ENCODE data around the gene RNF5. TPM values are rescaled to one million over a fixed set of nuclear protein-coding genes. Genes with fewer than 3 reads are reported as not detected.
A peak's percentile ranks its signal among the peaks of the same experiment; 100 is the strongest.
"Not testable (repeated sequence)": the region's sequence is repeated elsewhere in the genome, so short reads cannot be mapped to it uniquely, and the experiment has no call there.

The RNF5 gene, protein sequence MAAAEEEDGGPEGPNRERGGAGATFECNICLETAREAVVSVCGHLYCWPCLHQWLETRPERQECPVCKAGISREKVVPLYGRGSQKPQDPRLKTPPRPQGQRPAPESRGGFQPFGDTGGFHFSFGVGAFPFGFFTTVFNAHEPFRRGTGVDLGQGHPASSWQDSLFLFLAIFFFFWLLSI
- total RNA-seq: 10 to 100 TPM; 60.8 to 63.8 TPM

DNA sequence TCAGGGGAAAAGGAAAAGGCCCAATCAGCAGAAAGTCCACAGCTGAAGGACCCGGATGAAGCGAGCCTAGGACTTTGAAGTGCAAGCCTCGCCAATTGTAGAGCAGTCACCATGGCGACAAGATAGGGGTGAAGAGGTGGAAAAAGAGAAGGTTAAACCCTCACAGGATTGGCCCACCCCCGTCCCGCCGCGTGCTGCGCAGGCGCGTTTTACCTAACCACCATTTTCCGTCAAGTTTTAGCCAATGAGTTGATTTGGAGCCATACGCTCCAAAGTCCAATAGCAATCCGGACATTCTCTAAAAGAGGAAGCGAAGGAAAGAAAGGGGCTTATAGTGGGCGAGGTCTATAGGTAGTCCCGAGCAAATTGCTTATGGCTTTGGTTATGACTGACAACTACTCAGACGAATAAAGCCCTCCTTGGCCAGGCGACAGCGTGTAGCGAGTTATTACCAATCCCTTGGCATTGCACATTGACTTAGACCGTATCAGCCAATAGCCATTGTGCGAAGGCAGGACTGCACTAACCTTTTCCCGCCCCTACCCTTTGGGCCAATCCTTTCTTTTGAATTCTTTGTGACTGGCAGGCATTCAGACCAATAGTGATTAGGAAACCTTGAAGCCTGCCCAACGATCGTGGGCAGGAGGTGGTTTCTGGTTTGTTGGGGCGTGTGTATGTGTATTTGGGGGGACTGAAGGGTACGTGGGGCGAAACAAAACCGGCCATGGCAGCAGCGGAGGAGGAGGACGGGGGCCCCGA is at the start of gene RNF5:
Gene RNF5 (plus strand): TSS at position 618 of the 759 bp plus-strand sequence. CDS start 107 bp downstream, at position 725.
- ChIA-PET POLR2A (interaction anchor here (0.6 to 4.9 kb wide), 5 partner anchors 11 to 667 kb away, joined by 3 to 57 read pairs (median 4); partner anchors contain the start of genes ATF6B, GPSM3 and PBX2), CTCF (interaction anchor here (1.4 kb wide), 1 partner anchor 17 kb away, joined by 7 read pairs; no protein-coding TSS in a partner anchor)
- Mint-ChIP-seq H3K36me3 (peaks cover 25% of the 10 kb centered on the region), H3K27me3 (no peaks in the 10 kb centered on the region), H3K4me1 (ENCODE audit: low read depth) (peaks cover 65% of the 10 kb centered on the region), H3K27ac (peak within 1 kb of the TSS; percentile 96), H3K4me3 (peak within 1 kb of the TSS; percentile 85), H3K9me3 (no peaks in the 10 kb centered on the region)
- intact Hi-C loops (cut with micrococcal nuclease): loop anchor here (1.0 to 10.0 kb wide), 6 partner anchors 12 to 794 kb away; partner anchors contain the start of genes ATF6B, DXO, PBX2 and PPT2
- peak; percentile 96 for DNase-seq

DNA sequence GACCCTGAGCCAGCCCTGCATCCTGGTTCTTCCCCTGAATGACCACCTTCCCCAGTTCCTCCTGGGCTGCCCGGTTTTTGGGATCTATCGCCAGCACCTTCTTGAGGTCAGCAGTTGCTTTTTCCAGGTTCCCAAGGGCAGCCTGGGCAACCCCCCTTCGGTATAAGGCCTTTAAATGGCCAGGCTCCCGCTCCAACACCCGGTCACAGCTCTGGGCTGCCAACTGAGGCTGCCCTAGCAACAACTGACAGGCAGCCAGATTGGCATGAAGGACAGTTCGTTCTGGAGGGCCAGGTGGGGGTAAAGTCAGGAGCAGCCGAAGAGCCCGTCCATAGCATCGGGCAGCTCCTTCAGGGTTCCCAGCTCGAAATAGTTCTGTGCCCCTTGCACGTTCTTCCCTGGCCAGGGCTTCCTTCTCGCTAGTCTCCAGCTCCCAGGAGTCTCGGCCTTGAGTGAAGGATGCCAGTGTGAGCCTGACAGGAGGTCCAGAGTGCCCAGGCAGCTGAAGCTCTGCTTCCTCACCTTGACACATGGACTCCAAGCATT is 49.4 kb upstream of the RNF5 start:
- H3K9me3 Mint-ChIP-seq: no peaks in the 10 kb centered on the region
- peak overlapping the region; percentile 99 for H3K4me3 Mint-ChIP-seq
- H3K27me3 Mint-ChIP-seq: no peaks in the 10 kb centered on the region
- DNase-seq: no peak
- peak overlapping the region; percentile 96 for H3K27ac Mint-ChIP-seq
- peaks cover 40% of the 10 kb centered on the region for H3K4me1 Mint-ChIP-seq (ENCODE audit: low read depth)
- intact Hi-C loops (cut with micrococcal nuclease): loop anchor here (1.0 kb wide), 6 partner anchors 19 to 465 kb away; partner anchors contain the start of genes GPANK1, PPT2, RNF5 and SKIC2
- ChIA-PET POLR2A (interaction anchor here (0.7 to 2.6 kb wide), 10 partner anchors 26 to 1360 kb away, joined by 3 to 16 read pairs (median 6); partner anchors contain the start of genes MSH5 and RNF5), CTCF (interaction anchor here (0.6 to 4.3 kb wide), 9 partner anchors 11 to 998 kb away, joined by 3 to 35 read pairs (median 3); no protein-coding TSS in a partner anchor)
- H3K36me3 Mint-ChIP-seq: peaks cover 16% of the 10 kb centered on the region

DNA sequence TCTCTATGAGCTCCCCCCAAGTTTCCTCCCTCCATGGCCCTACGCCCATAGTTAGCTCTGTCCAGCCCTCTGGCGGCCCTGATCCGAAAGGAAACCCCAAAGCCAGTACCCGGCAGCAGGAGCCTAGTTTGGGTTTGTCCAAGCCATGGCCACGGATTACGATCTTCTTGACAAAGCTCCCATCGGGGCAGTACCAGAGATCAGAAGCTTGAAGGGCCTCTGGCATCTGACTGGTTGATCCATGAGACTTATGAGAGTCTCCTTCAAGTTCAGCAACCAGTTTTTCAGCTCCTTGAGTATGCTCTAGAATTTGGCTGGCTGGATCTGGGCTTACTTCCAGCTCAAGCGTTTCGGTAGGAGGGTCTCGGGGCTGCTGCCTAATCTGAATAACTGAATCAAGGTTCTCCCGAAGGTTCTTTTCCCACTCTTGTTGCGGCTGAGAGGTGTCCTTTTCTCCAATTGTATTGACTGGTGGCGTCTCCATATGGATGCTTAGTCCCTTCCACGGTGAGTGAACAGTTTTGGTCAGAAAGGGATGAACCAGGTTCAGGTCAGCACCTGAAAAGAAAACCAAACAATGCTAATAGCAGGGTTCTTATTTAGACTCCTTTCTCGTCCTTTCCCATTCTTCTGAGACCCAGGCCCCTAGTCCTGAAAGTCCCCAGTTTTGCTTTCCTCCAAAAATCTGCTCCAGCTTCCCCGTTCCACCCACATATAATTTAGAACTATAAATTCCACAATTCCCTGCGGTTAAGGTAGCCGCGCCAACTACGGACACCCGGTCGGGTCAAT is 48.7 kb upstream of the RNF5 start:
- ChIA-PET CTCF (interaction anchor here (0.7 to 4.3 kb wide), 10 partner anchors 11 to 82 kb away, joined by 3 to 35 read pairs (median 3); partner anchors contain the start of gene GPSM3), POLR2A (interaction anchor here (0.8 to 2.6 kb wide), 4 partner anchors 25 to 66 kb away, joined by 3 to 16 read pairs (median 8); partner anchors contain the start of gene RNF5)
- peak overlapping the region; percentile 94 for H3K4me3 Mint-ChIP-seq
- peaks cover 35% of the 10 kb centered on the region for H3K4me1 Mint-ChIP-seq (ENCODE audit: low read depth)
- H3K27me3 Mint-ChIP-seq: no peaks in the 10 kb centered on the region
- H3K27ac Mint-ChIP-seq: peak overlapping the region; percentile 88
- intact Hi-C loops (cut with micrococcal nuclease): no loop called here
- H3K36me3 Mint-ChIP-seq: peaks cover 9% of the 10 kb centered on the region
- no peak for DNase-seq
- no peaks in the 10 kb centered on the region for H3K9me3 Mint-ChIP-seq

DNA sequence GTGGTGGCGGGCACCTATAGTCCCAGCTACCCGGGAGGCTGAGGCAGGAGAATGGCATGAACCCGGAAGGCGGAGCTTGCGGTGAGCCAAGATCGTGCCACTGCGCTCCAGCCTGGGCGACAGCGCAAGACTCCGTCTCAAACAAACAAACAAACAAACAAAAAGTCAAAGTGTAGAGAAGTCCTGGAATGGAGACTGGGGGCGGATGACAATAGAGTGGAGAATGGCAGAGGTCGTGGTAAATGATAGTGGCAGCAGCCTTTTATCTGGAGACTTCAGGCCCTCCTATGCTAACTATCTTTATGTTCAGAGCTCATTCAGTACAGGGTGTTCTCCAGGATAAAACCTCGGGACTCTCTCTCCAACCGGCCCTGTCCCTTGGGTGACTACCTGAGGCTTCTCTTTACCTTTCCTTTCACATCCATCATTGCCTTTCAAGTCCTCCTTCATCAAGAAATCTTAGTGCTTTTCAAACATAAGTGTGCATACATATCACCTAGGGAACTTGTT is 46.7 kb upstream of the RNF5 start:
- ChIA-PET CTCF (interaction anchor here (0.6 kb wide), 1 partner anchor 27 kb away, joined by 3 read pairs; no protein-coding TSS in a partner anchor), POLR2A (interaction anchor here (2.6 kb wide), 1 partner anchor 23 kb away, joined by 6 read pairs; no protein-coding TSS in a partner anchor)
- Mint-ChIP-seq H3K27me3 (no peaks in the 10 kb centered on the region), H3K4me1 (ENCODE audit: low read depth) (peaks cover 25% of the 10 kb centered on the region), H3K27ac (no peak overlapping the region), H3K9me3 (no peaks in the 10 kb centered on the region), H3K36me3 (peaks cover 2% of the 10 kb centered on the region), H3K4me3 (no peak overlapping the region)
- DNase-seq: no peak
- intact Hi-C loops (cut with micrococcal nuclease): no loop called here

DNA sequence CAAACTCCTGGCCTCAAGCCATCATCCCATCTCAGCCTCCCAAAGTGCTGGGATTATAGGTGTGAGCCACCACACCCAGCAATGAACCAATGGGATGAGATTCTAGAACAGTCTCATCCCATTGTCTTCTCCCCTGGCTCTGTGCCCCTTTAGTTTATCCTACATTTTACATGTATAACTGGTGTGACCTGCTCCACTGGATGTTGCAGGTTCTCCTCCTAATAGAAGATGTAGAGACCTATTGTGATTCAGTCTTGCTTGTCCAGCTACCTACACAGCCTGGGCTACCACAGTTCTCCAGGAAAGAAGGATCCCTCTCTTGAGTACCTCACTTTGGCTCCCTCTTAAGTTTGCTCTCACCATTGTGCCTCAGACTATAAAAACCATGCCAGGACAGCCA is 46.1 kb upstream of the RNF5 start:
- no peak for DNase-seq
- H3K4me1 Mint-ChIP-seq (ENCODE audit: low read depth): peaks cover 20% of the 10 kb centered on the region
- H3K4me3 Mint-ChIP-seq: no peak overlapping the region
- no peaks in the 10 kb centered on the region for H3K36me3 Mint-ChIP-seq
- intact Hi-C loops (cut with micrococcal nuclease): no loop called here
- H3K9me3 Mint-ChIP-seq: no peaks in the 10 kb centered on the region
- H3K27me3 Mint-ChIP-seq: no peaks in the 10 kb centered on the region
- ChIA-PET CTCF (no interaction called here), POLR2A (no interaction called here)
- no peak overlapping the region for H3K27ac Mint-ChIP-seq

DNA sequence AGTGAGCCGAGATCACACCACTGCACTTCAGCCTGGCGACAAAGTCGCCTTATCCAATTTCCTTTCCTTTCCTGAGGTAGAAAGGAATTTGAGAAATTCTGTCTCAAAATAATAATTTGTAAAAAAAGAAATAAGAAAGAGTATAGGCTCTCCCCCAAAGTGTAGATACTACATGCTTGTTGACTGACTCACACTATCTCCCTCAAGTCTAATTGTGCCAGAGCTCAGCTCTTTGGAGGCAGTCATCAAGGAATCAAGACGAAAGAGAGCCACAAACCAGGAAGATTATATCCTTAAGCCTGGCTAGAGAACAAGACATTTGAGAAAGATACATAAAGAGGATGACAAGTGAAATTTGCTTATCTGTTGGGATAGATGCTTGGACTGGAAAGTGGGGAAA is 44.4 kb upstream of the RNF5 start:
- ChIA-PET POLR2A (interaction anchor here (0.6 kb wide), 1 partner anchor 796 kb away, joined by 3 read pairs; no protein-coding TSS in a partner anchor), CTCF (no interaction called here)

DNA sequence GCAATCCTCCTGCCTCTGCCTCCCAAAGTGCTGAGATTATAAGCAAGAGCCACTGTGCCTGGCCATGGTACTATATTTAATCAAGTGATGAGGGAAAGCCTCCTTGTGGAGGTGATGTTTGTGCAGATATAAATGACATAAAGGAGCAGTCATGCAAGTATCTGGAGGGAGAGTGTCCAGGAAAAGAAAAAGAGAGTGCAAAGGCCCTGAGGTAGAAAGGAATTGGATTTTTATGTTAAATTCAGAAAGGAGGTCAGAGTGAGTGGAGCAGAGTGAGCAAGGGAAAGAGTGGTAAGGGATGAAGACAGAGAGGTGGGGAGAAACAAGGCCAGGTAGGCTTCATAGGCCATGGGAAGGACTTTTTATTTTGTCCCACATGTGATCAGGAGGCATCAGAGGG is 40.8 kb upstream of the RNF5 start:
- CTCF ChIA-PET: no interaction called here
- H3K4me3 Mint-ChIP-seq: no peak overlapping the region
- intact Hi-C loops (cut with micrococcal nuclease): no loop called here

More for the DNA sequence above, 44.4 kb upstream of the RNF5 start:
- Mint-ChIP-seq H3K36me3 (no peaks in the 10 kb centered on the region), H3K27me3 (no peaks in the 10 kb centered on the region), H3K4me1 (ENCODE audit: low read depth) (peaks cover 10% of the 10 kb centered on the region), H3K27ac (no peak overlapping the region), H3K4me3 (no peak overlapping the region), H3K9me3 (no peaks in the 10 kb centered on the region)
- intact Hi-C loops (cut with micrococcal nuclease): no loop called here
- no peak for DNase-seq

DNA sequence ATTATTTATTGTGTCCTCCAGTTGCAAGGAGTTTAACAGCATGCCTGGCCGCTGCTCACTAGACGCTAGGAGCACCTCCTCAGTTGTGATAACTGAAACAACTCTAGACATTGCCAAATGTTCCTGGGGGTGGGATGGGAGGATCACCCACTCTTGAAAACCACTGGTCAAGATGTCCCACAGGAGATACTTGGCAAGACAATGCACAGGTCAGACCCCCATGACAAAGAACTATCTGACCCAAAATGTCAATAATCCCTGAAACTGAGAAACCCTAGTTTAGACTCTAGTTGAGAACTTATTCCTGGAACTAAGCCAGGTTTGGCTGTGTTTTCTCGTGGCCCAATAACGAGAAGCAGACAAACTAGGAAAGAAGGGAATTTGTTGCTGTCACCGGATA is 38.6 kb upstream of the RNF5 start:
- ChIA-PET POLR2A (no interaction called here), CTCF (interaction anchor here (0.9 kb wide), 1 partner anchor 9 kb away, joined by 3 read pairs; no protein-coding TSS in a partner anchor)
- intact Hi-C loops (cut with micrococcal nuclease): no loop called here

More for the DNA sequence above, 40.8 kb upstream of the RNF5 start:
- H3K27ac Mint-ChIP-seq: no peak overlapping the region
- no peaks in the 10 kb centered on the region for H3K4me1 Mint-ChIP-seq (ENCODE audit: low read depth)
- H3K27me3 Mint-ChIP-seq: no peaks in the 10 kb centered on the region
- no peaks in the 10 kb centered on the region for H3K9me3 Mint-ChIP-seq
- no peak for DNase-seq
- POLR2A ChIA-PET: no interaction called here
- H3K36me3 Mint-ChIP-seq: no peaks in the 10 kb centered on the region

DNA sequence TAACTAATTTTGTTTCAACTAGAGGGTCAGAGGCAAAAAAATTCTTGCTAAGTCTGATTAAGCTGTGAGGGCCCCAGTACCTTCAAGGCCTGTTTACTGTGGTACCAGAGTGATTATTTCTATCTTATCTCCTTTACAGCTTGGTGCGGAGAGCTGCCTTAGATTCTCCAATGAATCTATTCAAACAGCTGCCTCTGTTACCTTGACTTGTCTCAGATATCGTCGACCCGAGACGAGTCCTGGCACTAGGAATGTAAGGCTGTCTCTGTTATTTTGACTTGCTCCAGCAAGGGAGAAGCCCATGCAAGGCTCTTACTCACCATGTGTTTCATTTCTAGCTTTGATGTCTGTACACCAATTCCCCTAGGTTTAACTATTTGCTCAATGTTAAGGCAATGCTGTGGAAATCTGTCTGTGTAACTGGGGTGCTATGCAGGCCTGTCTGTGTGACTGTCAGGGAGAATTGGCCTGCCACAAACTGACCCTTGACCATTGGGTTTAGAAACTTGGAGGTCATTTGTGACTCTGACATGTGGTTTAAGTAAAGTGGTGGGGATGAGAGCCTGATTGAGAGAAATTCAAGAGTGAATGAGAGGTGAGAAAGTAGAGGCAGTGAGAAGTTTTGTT is 37.7 kb upstream of the RNF5 start:
- no peak overlapping the region for H3K4me3 Mint-ChIP-seq
- no peak overlapping the region for H3K27ac Mint-ChIP-seq
- no peaks in the 10 kb centered on the region for H3K36me3 Mint-ChIP-seq
- no peaks in the 10 kb centered on the region for H3K27me3 Mint-ChIP-seq
- ChIA-PET CTCF (no interaction called here), POLR2A (no interaction called here)
- intact Hi-C loops (cut with micrococcal nuclease): no loop called here
- DNase-seq: no peak
- no peaks in the 10 kb centered on the region for H3K9me3 Mint-ChIP-seq
- no peaks in the 10 kb centered on the region for H3K4me1 Mint-ChIP-seq (ENCODE audit: low read depth)

More for the DNA sequence above, 38.6 kb upstream of the RNF5 start:
- Mint-ChIP-seq H3K27ac (no peak overlapping the region), H3K4me3 (no peak overlapping the region), H3K4me1 (ENCODE audit: low read depth) (no peaks in the 10 kb centered on the region), H3K36me3 (no peaks in the 10 kb centered on the region), H3K27me3 (no peaks in the 10 kb centered on the region), H3K9me3 (no peaks in the 10 kb centered on the region)
- DNase-seq: no peak

DNA sequence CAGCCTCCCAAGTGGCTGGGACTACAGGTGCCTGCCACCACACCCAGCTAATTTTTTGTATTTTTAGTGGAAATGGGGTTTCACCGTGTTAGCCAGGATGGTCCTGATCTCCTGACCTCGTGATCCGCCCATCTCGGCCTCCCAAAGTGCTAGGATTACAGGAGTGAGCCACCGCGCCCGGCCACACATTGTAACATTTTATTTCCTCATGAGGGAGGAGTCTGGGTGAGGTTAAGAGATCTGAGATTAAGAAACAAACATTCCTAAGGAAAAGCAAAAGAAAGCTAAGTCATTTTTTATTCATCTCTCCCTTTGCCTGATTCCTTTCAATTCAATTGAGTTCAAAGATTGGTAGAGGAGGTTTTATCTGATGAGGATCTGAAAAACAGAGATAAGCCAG is 34.0 kb upstream of the RNF5 start:
- peaks cover 17% of the 10 kb centered on the region for H3K27me3 Mint-ChIP-seq
- H3K27ac Mint-ChIP-seq; H3K9me3 Mint-ChIP-seq; H3K4me3 Mint-ChIP-seq; intact Hi-C loops (cut with micrococcal nuclease); H3K36me3 Mint-ChIP-seq; POLR2A ChIA-PET; DNase-seq: not testable (repeated sequence)
- peaks cover 10% of the 10 kb centered on the region for H3K4me1 Mint-ChIP-seq (ENCODE audit: low read depth)
- CTCF ChIA-PET: interaction anchor here (1.1 kb wide), 2 partner anchors 15 to 25 kb away, joined by 3 read pairs; no protein-coding TSS in a partner anchor

DNA sequence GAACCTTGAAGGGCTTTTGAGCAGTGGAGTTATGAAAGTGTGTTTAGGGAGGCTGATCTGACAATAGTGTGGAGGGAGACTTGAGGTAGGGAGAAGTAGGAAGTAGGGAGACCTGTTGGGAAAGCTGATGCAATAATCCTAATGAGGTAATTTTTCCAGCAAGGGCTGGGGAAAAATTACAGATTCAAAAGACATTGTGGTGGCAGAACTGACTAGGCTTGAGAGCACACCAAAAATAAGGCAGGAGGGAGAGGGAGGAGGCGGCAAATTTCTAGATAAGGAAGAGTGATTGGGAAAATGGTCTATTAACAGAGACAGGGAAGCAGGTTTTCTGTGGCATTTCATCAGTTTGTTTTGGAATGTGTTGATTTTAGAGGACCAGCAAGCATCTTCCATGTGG is 31.9 kb upstream of the RNF5 start:
- Mint-ChIP-seq H3K36me3 (no peaks in the 10 kb centered on the region), H3K4me1 (ENCODE audit: low read depth) (peaks cover 15% of the 10 kb centered on the region), H3K4me3 (no peak overlapping the region), H3K27ac (no peak overlapping the region), H3K9me3 (no peaks in the 10 kb centered on the region), H3K27me3 (peaks cover 29% of the 10 kb centered on the region)
- no peak for DNase-seq
- intact Hi-C loops (cut with micrococcal nuclease): no loop called here
- ChIA-PET POLR2A (interaction anchor here (0.5 kb wide), 1 partner anchor 48 kb away, joined by 3 read pairs; no protein-coding TSS in a partner anchor), CTCF (no interaction called here)

All from activated CD4-positive, alpha-beta memory T cell treated with anti-CD3 and anti-CD28 coated beads for 36 hours (primary cell).